H9 (cell line): ENCODE results near the gene CEMIP. TPM values are rescaled to one million over a fixed set of nuclear protein-coding genes. Genes with fewer than 3 reads are reported as not detected.

Experiments
- DNase-seq: peaks from one replicate; pipeline ENCODE4 v3.0.0-alpha.2; 2017
- H2AFZ ChIP-seq: one replicate; pipeline ENCODE4 v1.6.1; 2013; ENCODE audit warnings: mild to moderate bottlenecking, low read length, control low read depth, moderate library complexity
- H2AK5ac ChIP-seq: 2 replicates; pipeline ENCODE4 v1.6.1; 2013; ENCODE audit warnings: low read length, control low read depth, mixed read lengths; ENCODE audit not compliant: insufficient read length
- H2BK120ac ChIP-seq: one replicate; pipeline ENCODE4 v1.6.1; 2013; ENCODE audit warnings: low read depth, mild to moderate bottlenecking, low read length, control low read depth, inconsistent platforms; ENCODE audit not compliant: poor library complexity, severe bottlenecking
- H2BK12ac ChIP-seq: 2 replicates; pipeline ENCODE4 v1.6.1; 2013; ENCODE audit warnings: low read length, control low read depth, mixed read lengths, low read depth; ENCODE audit not compliant: insufficient read length
- H2BK15ac ChIP-seq: 2 replicates; pipeline ENCODE4 v1.6.1; 2013; ENCODE audit warnings: low read depth, low read length, control low read depth
- H2BK20ac ChIP-seq: one replicate; pipeline ENCODE4 v1.6.1; 2013; ENCODE audit warnings: low read depth, mild to moderate bottlenecking, low read length, control low read depth, inconsistent platforms; ENCODE audit not compliant: poor library complexity, severe bottlenecking
- H2BK5ac ChIP-seq: 2 replicates; pipeline ENCODE4 v1.6.1; 2013; ENCODE audit warnings: low read length, control low read depth, mixed read lengths; ENCODE audit not compliant: insufficient read length
- H3K14ac ChIP-seq: 2 replicates; pipeline ENCODE4 v1.6.1; 2013; ENCODE audit warnings: low read length, control low read depth; ENCODE audit not compliant: insufficient read depth
- H3K18ac ChIP-seq: 2 replicates; pipeline ENCODE4 v1.6.1; 2013; ENCODE audit warnings: low read depth, mild to moderate bottlenecking, mixed read lengths, low read length, control low read depth; ENCODE audit not compliant: insufficient read length
- H3K23ac ChIP-seq: 2 replicates; pipeline ENCODE4 v1.6.1; 2013; ENCODE audit warnings: low read length, control low read depth, mixed read lengths, low read depth; ENCODE audit not compliant: insufficient read length
- H3K23me2 ChIP-seq: 2 replicates; pipeline ENCODE4 v1.6.1; 2013; ENCODE audit warnings: low read depth, mild to moderate bottlenecking, mixed read lengths, low read length, control low read depth; ENCODE audit not compliant: insufficient read length, poor library complexity, severe bottlenecking
- H3K27ac ChIP-seq: 2 replicates; pipeline ENCODE4 v1.5.1; 2013; ENCODE audit warnings: low read length, control low read depth, mixed read lengths, low read depth; ENCODE audit not compliant: insufficient read length
- H3K27me3 ChIP-seq: 2 replicates; pipeline ENCODE4 v1.6.1; 2013; ENCODE audit warnings: low read length, control low read depth, inconsistent platforms; ENCODE audit not compliant: insufficient read depth
- H3K4ac ChIP-seq: 2 replicates; pipeline ENCODE4 v1.6.1; 2013; ENCODE audit warnings: low read depth, mild to moderate bottlenecking, control low read depth, inconsistent platforms, low read length, moderate library complexity
- H3K4me1 ChIP-seq: 2 replicates; pipeline ENCODE4 v1.6.1; 2013; ENCODE audit warnings: low read length, control low read depth, inconsistent platforms; ENCODE audit not compliant: insufficient read depth
- H3K4me2 ChIP-seq: 2 replicates; pipeline ENCODE4 v1.6.1; 2013; ENCODE audit warnings: low read length, control low read depth, mixed read lengths; ENCODE audit not compliant: insufficient read length, insufficient read depth
- H3K56ac ChIP-seq: 2 replicates; pipeline ENCODE4 v1.6.1; 2013; ENCODE audit warnings: low read depth, mild to moderate bottlenecking, mixed read lengths, low read length, control low read depth; ENCODE audit not compliant: insufficient read length
- H3K79me1 ChIP-seq: 2 replicates; pipeline ENCODE4 v1.6.1; 2013; ENCODE audit warnings: low read depth, mild to moderate bottlenecking, moderate library complexity, low read length, control low read depth, inconsistent platforms; ENCODE audit not compliant: insufficient read depth, poor library complexity, severe bottlenecking
- H3K79me2 ChIP-seq: 2 replicates; pipeline ENCODE4 v1.6.1; 2013; ENCODE audit warnings: low read length, control low read depth, inconsistent platforms; ENCODE audit not compliant: insufficient read depth
- H3K9ac ChIP-seq: 2 replicates; pipeline ENCODE4 v1.6.1; 2013; ENCODE audit warnings: low read length, control low read depth, mixed read lengths; ENCODE audit not compliant: insufficient read length; ENCODE audit errors: extremely low read depth
- H3K9me3 ChIP-seq: one replicate; pipeline ENCODE4 v1.6.1; 2013; ENCODE audit warnings: low read depth, low read length, inconsistent platforms; ENCODE audit not compliant: control insufficient read depth
- H3T11ph ChIP-seq: one replicate; pipeline ENCODE4 v1.6.1; 2013; ENCODE audit warnings: mild to moderate bottlenecking, low read length, control low read depth, inconsistent platforms
- H4K20me1 ChIP-seq: one replicate; pipeline ENCODE4 v1.6.1; 2013; ENCODE audit not compliant: control insufficient read depth, insufficient read length, insufficient read depth
- H4K5ac ChIP-seq: 2 replicates; pipeline ENCODE4 v1.6.1; 2013; ENCODE audit warnings: low read depth, mild to moderate bottlenecking, mixed read lengths, low read length, control low read depth; ENCODE audit not compliant: insufficient read length
- H4K8ac ChIP-seq: replicated peaks from 2 replicates; pipeline ENCODE4 v1.6.1; 2013; ENCODE audit warnings: low read length, control low read depth, mixed read lengths, low read depth; ENCODE audit not compliant: insufficient read length
- H4K91ac ChIP-seq: 2 replicates; pipeline ENCODE4 v1.6.1; 2013; ENCODE audit warnings: low read depth, mild to moderate bottlenecking, moderate library complexity, mixed read lengths, low read length, control low read depth; ENCODE audit not compliant: insufficient read length
- H3K27ac Mint-ChIP-seq, 3 experiments: 2 replicates in 2 of 3; 3 replicates in 1 of 3; pipeline ENCODE4 v1.8.0; 2020 to 2021; ENCODE audit warnings: mixed read lengths in 3 of 3, mild to moderate bottlenecking in 1 of 3, moderate library complexity in 1 of 3
- H3K27me3 Mint-ChIP-seq: 2 replicates; pipeline ENCODE4 v1.8.0; 2021; ENCODE audit warnings: low read depth, mild to moderate bottlenecking, moderate library complexity, mixed read lengths
- H3K36me3 Mint-ChIP-seq, 3 experiments: 2 replicates in 2 of 3; 3 replicates in 1 of 3; pipeline ENCODE4 v1.8.0; 2020 to 2021; ENCODE audit warnings: low read depth in 3 of 3, mixed read lengths in 3 of 3; ENCODE audit not compliant: insufficient read depth in 1 of 3
- H3K4me1 Mint-ChIP-seq, 2 experiments: 2 replicates each; pipeline ENCODE4 v1.8.0; 2020; ENCODE audit warnings: mixed read lengths in 2 of 2
- H3K4me3 Mint-ChIP-seq, 2 experiments: 2 replicates in 1 of 2; 3 replicates in 1 of 2; pipeline ENCODE4 v1.8.0; 2020 to 2021; ENCODE audit warnings: mild to moderate bottlenecking in 2 of 2, mixed read lengths in 2 of 2, moderate library complexity in 1 of 2
- H3K9me3 Mint-ChIP-seq, 2 experiments: 2 replicates in 1 of 2; 3 replicates in 1 of 2; pipeline ENCODE4 v1.8.0; 2020; ENCODE audit warnings: mild to moderate bottlenecking in 2 of 2, mixed read lengths in 2 of 2, moderate library complexity in 1 of 2
- CTCF ChIP-seq: fragments of 200-600 bp; sonication (generic); conservative IDR thresholded peaks from 3 replicates; pipeline ENCODE4 v1.8.0; 2021; ENCODE audit warnings: antibody characterized with exemption, mild to moderate bottlenecking
- WGBS: extraction: QIAGEN DNeasy Blood & Tissue Kit; methylation state at CpG from one replicate; pipeline ENCODE4 v1.1.7; 2013; ENCODE audit warnings: missing lambda C conversion rate, low lambda C conversion rate, mixed read lengths; ENCODE audit not compliant: insufficient read length; ENCODE audit errors: extremely low coverage; 5-methylcytosine and 5-hydroxymethylcytosine counted together
- total RNA-seq: library from RNA; stranded (reverse); gene quantifications from 2 replicates; pipeline ENCODE4 v1.2.1, GENCODE V29; 2021

Gene CEMIP
- total RNA-seq, 1 experiment from 2014 or later, result 0.09 TPM

GRCh38 chr15:80895965-80896364, 116.8 kb downstream of the CEMIP start:
- no peaks in the 10 kb centered on the region for H3K4me1 ChIP-seq
- no peak overlapping the region for H4K91ac ChIP-seq
- H3K14ac ChIP-seq, result no peak overlapping the region
- H2BK5ac ChIP-seq, result no peak overlapping the region
- Mint-ChIP-seq H3K27me3 (peaks cover 4% of the 10 kb centered on the region), H3K4me1 (no peaks in the 10 kb centered on the region), H3K4me3 (no peak overlapping the region), H3K27ac (no peak overlapping the region), H3K36me3 (peaks cover 6 to 12% (median 6%) of the 10 kb centered on the region in 3 experiments), H3K9me3 (peaks cover 0 to 10% of the 10 kb centered on the region in 2 experiments; a peak in 2 of 5 replicates)
- H3K4me2 ChIP-seq, result no peak overlapping the region
- no peak for TF ChIP-seq CTCF
- H2BK15ac ChIP-seq, result no peak overlapping the region
- H3K23ac ChIP-seq, result no peak overlapping the region
- no peaks in the 10 kb centered on the region for H4K20me1 ChIP-seq
- no peak overlapping the region for H2BK20ac ChIP-seq
- H3K27ac ChIP-seq, result no peak overlapping the region
- no peak overlapping the region for H2AK5ac ChIP-seq
- H3K18ac ChIP-seq, result no peak overlapping the region
- H3K23me2 ChIP-seq, result no peaks in the 10 kb centered on the region
- H2AFZ ChIP-seq, result no peak overlapping the region
- no peak overlapping the region for H2BK120ac ChIP-seq
- no peak for DNase-seq
- no peak overlapping the region for H3K9ac ChIP-seq
- no peaks in the 10 kb centered on the region for H3K27me3 ChIP-seq
- H4K8ac ChIP-seq, result no peak overlapping the region
- H3T11ph ChIP-seq, result no peak overlapping the region
- no peak overlapping the region for H4K5ac ChIP-seq
- WGBS, result no CpG with 5 or more reads among the region's 2 CpGs
- no peaks in the 10 kb centered on the region for H3K79me1 ChIP-seq
- H3K9me3 ChIP-seq, result peaks cover 4% of the 10 kb centered on the region
- no peak overlapping the region for H2BK12ac ChIP-seq
- H3K56ac ChIP-seq, result no peak overlapping the region
- H3K4ac ChIP-seq, result no peak overlapping the region
- H3K79me2 ChIP-seq, result no peaks in the 10 kb centered on the region
